HepG2 (cell line): ENCODE data around the gene SVOP. TPM values are rescaled to one million over a fixed set of nuclear protein-coding genes. Genes with fewer than 3 reads are reported as not detected.

Source experiments
- ATAC-seq: fragments of 200-7000 bp; cut with Tn5 transposase; 3 replicates; pipeline ENCODE4 v1.9.1; 2020; ENCODE audit warnings: mild to moderate bottlenecking, moderate library complexity
- BruUV-seq: library from RNA; stranded (reverse); fragments of 400-500 nt; replicated peaks from 2 replicates; lab custom pipeline; 2021; lab: Mats Ljungman, UMichigan
- CTCF ChIA-PET: fragments of 300-600 bp; formaldehyde crosslinking; extraction: SDS; loops from one replicate; lab custom pipeline; 2021; ENCODE audit warnings: low total read pairs, inconsistent platforms, low intra/inter-chr PET ratio; lab: Yijun Ruan, JAX
- POLR2A ChIA-PET: fragments of 350-600 bp; sonication (Branson Sonifier 250); formaldehyde crosslinking; loops from one replicate; lab custom pipeline; 2020; ENCODE audit warnings: antibody characterized with exemption, inconsistent platforms; lab: Yijun Ruan, JAX
- DNase-seq: peaks from one replicate; pipeline ENCODE4 v3.0.0-alpha.2; 2015; ENCODE audit warnings: low spot score
- FAIRE-seq: peaks from 3 replicates; lab custom pipeline; 2011; peaks lifted over from hg19 to GRCh38; lab: Jason Lieb, UNC
- H2AFZ ChIP-seq: one replicate; pipeline ENCODE4 v1.6.1; 2011; ENCODE audit warnings: low read length, inconsistent platforms
- H3K27ac ChIP-seq: fragments of 300-600 bp; 3 replicates; pipeline ENCODE4 v1.8.0; 2011; ENCODE audit warnings: mixed run types, mild to moderate bottlenecking, mixed read lengths, low read length, inconsistent platforms; ENCODE audit not compliant: insufficient read depth; ENCODE audit errors: extremely low read length
- H3K27me3 ChIP-seq, 2 experiments: fragments of 200-600 bp in 1 of 2; 2 replicates in 1 of 2; 3 replicates in 1 of 2; pipeline versions ENCODE4 v1.6.0 to v1.8.0; 2011; ENCODE audit warnings: low read length in 2 of 2, mild to moderate bottlenecking in 2 of 2, moderate library complexity in 2 of 2, inconsistent platforms in 1 of 2; ENCODE audit not compliant: insufficient read depth in 2 of 2, control insufficient read depth in 1 of 2
- H3K36me3 ChIP-seq, 2 experiments: fragments of 200-600 bp in 1 of 2; replicated peaks in 1 of 2; 2 replicates in 1 of 2; 3 replicates in 1 of 2; pipeline versions ENCODE4 v1.5.1 to v1.8.0; 2011; ENCODE audit warnings: low read length in 2 of 2, inconsistent platforms in 1 of 2; ENCODE audit not compliant: insufficient read depth in 2 of 2, control insufficient read depth in 1 of 2
- H3K4me1 ChIP-seq: 2 replicates; pipeline ENCODE4 v1.5.1; 2012; ENCODE audit warnings: low read length, inconsistent platforms; ENCODE audit not compliant: insufficient read depth
- H3K4me2 ChIP-seq: 2 replicates; pipeline ENCODE4 v1.6.0; 2011; ENCODE audit warnings: low read depth, low read length, inconsistent platforms
- H3K4me3 ChIP-seq, 3 experiments: fragments of 200-600 bp in 1 of 3; sonication (generic), shearing (Covaris generic) in 1 of 3; replicated peaks in 1 of 3; 2 replicates each; pipeline ENCODE4 v1.5.1; 2011 to 2016; ENCODE audit warnings: low read length in 3 of 3, inconsistent platforms in 2 of 3, low read depth in 2 of 3, mild to moderate bottlenecking in 2 of 3, control low read depth in 1 of 3, mixed read lengths in 1 of 3; ENCODE audit not compliant: insufficient read depth in 1 of 3
- H3K79me2 ChIP-seq: one replicate; pipeline ENCODE4 v1.6.1; 2011; ENCODE audit warnings: low read length, inconsistent platforms; ENCODE audit not compliant: insufficient read depth
- H3K9ac ChIP-seq: 2 replicates; pipeline ENCODE4 v1.6.0; 2011; ENCODE audit warnings: mild to moderate bottlenecking, low read depth, low read length, inconsistent platforms; ENCODE audit not compliant: insufficient read depth
- H3K9me3 ChIP-seq: 2 replicates; pipeline ENCODE4 v1.5.1; 2012; ENCODE audit warnings: mild to moderate bottlenecking, low read length
- H4K20me1 ChIP-seq: 2 replicates; pipeline ENCODE4 v1.6.0; 2011; ENCODE audit warnings: inconsistent platforms, mild to moderate bottlenecking, low read length, moderate library complexity; ENCODE audit not compliant: insufficient read depth
- LRRFIP1 ChIP-seq: sonication (generic); formaldehyde crosslinking; conservative IDR thresholded peaks from 2 replicates; pipeline ENCODE4 v1.4.0; 2020; ENCODE audit warnings: missing genetic modification reagents
- RBAK ChIP-seq: sonication (generic); formaldehyde crosslinking; IDR thresholded peaks from 2 replicates; pipeline ENCODE4 v1.5.1; 2020; ENCODE audit warnings: mild to moderate bottlenecking, missing genetic modification reagents
- SMARCE1 ChIP-seq: fragments of 450-650 bp; IDR thresholded peaks from 2 replicates; pipeline ENCODE4 v1.6.1; 2017; ENCODE audit warnings: borderline replicate concordance
- ZFP1 ChIP-seq: IDR thresholded peaks from 2 replicates; pipeline ENCODE4 v1.6.1; 2016
- ZNF883 ChIP-seq: sonication (generic); formaldehyde crosslinking; IDR thresholded peaks from 2 replicates; pipeline ENCODE4 v1.5.1; 2020; ENCODE audit warnings: mild to moderate bottlenecking, missing genetic modification reagents; ENCODE audit errors: not compliant biosample characterization
- WGBS: methylation state at CpG from one replicate; pipeline ENCODE4 v1.1.6; 2017; ENCODE audit warnings: low lambda C conversion rate; 5-methylcytosine and 5-hydroxymethylcytosine counted together
- in situ Hi-C: cut with HindIII; loops from 2 replicates; pipeline ENCODE4 v1.10.0; 2017; ENCODE audit warnings: low pct_unique_long_range_greater_than_20kb; ENCODE audit not compliant: extremely low pct_ligation_motif_present
- intact Hi-C: fragments of 100-400 bp; cut with micrococcal nuclease; formaldehyde crosslinking; loops from one replicate; pipeline ENCODE4 v1.10.0; 2022; ENCODE audit not compliant: unreplicated experiment
- polyA plus RNA-seq, 8 experiments: library from polyadenylated mRNA; depleted of rRNA in 3 of 8; stranded (reverse) in 7 of 8; unstranded in 1 of 8; fragments of >200 nt; fragmentation: Illumina TruSeq in 4 of 8; extraction: Trizol in 4 of 8; gene quantifications; 2 replicates each; pipeline versions ENCODE4 v1.2.1 to v1.2.3, GENCODE V29; 2011 to 2016; ENCODE audit warnings: low read depth in 4 of 8, missing spikeins in 1 of 8, mixed read lengths in 1 of 8; ENCODE audit not compliant: insufficient read depth in 1 of 8
- total RNA-seq, 5 experiments: library from RNA; depleted of rRNA; stranded (reverse); fragments of >200 nt; fragmentation: Illumina TruSeq; extraction: Trizol; gene quantifications; 2 replicates each; pipeline ENCODE4 v1.2.3, GENCODE V29; 2016; ENCODE audit warnings: low read depth in 1 of 5
- TF ChIP-seq, protein P1 (sequence below): sonication (generic); formaldehyde crosslinking; IDR thresholded peaks from 2 replicates; pipeline ENCODE4 v1.9.0; 2021; ENCODE audit warnings: missing genetic modification reagents, mild to moderate bottlenecking, borderline replicate concordance

Gene SVOP
- total and polyA plus RNA-seq, 2 of the 13 experiments (the other 11 are each of a cell fraction or from before 2014, with no cell fraction given): not detected

DNA sequence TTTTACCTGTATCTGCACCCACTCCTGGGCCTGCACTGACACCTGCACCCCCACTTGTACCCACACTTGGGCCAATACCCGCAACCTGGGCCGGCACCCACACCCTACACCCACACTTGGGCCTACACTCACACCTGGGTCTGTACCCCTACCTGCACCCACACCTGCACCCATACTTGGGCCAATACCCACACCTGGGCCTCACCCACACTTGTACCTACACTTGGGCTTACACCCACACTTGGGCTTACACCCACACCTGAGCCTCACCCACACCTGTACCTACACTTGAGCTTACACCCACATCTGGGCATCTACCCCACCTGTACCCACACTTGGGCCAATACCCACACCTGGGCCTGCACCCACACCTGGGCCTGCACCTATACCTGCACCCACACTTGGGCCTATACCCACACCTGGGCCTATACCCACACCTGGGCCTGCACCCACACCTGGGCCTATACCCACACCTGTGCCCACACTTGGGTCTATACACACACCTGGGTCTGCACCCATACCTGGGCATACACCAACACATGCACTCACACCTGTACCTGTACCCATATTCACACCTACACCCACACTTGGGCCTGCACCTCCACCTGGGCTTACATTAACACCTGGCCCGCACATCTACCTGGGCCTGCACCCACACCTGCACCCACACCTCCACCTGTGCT, 101.8 kb downstream of the SVOP start (continued):
- no peak for TF ChIP-seq ZNF883 (CRISPR knock-in tag)

DNA sequence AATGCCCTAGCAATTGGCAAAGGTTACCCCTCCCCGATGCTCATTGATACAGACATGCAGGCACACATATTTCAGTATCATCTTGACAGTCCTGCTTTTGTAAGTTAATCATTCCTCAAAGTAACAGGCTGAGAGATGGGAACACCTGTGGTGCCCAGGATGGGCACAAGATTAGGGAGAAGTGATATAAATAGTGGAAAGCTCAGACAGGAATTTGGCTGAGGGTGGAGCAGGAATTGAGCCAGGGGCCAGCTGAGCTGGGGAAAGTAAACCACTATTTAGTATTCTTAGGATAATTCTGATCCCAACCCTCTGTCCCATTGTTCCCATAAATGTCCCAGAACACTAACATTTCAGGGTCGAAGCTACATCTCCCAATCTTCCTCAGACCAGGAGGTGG, 102.7 kb downstream of the SVOP start:
- H3K79me2 ChIP-seq: no peaks in the 10 kb centered on the region
- no peak for ATAC-seq
- intact Hi-C loops (no loop called here), in situ Hi-C loops (no loop called here)
- no peak overlapping the region for H3K27ac ChIP-seq
- H3K4me1 ChIP-seq: peaks cover 25% of the 10 kb centered on the region
- no peak overlapping the region for H3K4me2 ChIP-seq
- H3K4me3 ChIP-seq: no peak overlapping the region
- no peak for FAIRE-seq
- no peaks in the 10 kb centered on the region; a peak in 1 of 5 replicates for H3K27me3 ChIP-seq
- H2AFZ ChIP-seq: no peak overlapping the region
- H4K20me1 ChIP-seq: no peaks in the 10 kb centered on the region
- ChIA-PET CTCF (no interaction called here), POLR2A (no interaction called here)
- H3K36me3 ChIP-seq: no peaks in the 10 kb centered on the region
- no peak for DNase-seq
- 0 out of 2 replicates have a peak, but pooled peaks cover 3% of the 10 kb centered on the region for H3K9me3 ChIP-seq
- TF ChIP-seq LRRFIP1 (no peak), SMARCE1 (no peak), RBAK (CRISPR knock-in tag) (no peak), ZFP1 (no peak)
- TF ChIP-seq, protein P1, sequence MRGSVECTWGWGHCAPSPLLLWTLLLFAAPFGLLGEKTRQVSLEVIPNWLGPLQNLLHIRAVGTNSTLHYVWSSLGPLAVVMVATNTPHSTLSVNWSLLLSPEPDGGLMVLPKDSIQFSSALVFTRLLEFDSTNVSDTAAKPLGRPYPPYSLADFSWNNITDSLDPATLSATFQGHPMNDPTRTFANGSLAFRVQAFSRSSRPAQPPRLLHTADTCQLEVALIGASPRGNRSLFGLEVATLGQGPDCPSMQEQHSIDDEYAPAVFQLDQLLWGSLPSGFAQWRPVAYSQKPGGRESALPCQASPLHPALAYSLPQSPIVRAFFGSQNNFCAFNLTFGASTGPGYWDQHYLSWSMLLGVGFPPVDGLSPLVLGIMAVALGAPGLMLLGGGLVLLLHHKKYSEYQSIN: no peak
- WGBS: 3% methylated on average over 2 of the region's 2 CpGs
- BruUV-seq: no TSS peak
- H3K9ac ChIP-seq: no peak overlapping the region
